Measurements from ENCODE around the gene C3orf18.

C3orf18 gene

GRCh38 chr3:50551054-50551659, 16.4 kb downstream of the C3orf18 start:
- no peak for DNase-seq (ENCODE audit: low spot score)

- DNase-seq (ENCODE audit: low spot score), result peak; percentile 74
Measured at GRCh38 chr3:50550079-50550736, 17.3 kb downstream of the C3orf18 start.

- no peak for DNase-seq (ENCODE audit: low spot score)
Measured at GRCh38 chr3:50549226-50549625, 18.3 kb downstream of the C3orf18 start.

DNA sequence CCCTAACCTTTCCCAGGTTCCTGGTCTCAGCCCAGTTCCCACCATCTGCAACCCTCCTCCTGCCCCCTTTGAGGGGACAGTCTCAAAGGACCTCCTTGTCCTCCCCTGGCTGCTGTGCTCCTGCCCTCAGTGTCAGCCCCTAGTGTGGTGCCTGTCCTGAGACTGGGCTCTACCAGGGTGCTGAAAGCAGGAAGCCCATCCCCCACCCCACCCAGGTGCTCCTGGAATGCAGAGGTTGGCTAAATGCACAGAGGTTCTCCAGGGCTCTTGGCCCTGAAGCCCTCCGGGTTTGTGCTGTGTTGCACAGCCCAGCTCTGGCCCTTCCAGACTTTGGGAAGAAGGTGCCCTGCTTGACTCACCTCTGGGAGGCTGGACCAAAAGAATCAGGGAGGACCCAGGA, 21.8 kb downstream of the C3orf18 start:
- no peak for DNase-seq (ENCODE audit: low spot score)

DNA sequence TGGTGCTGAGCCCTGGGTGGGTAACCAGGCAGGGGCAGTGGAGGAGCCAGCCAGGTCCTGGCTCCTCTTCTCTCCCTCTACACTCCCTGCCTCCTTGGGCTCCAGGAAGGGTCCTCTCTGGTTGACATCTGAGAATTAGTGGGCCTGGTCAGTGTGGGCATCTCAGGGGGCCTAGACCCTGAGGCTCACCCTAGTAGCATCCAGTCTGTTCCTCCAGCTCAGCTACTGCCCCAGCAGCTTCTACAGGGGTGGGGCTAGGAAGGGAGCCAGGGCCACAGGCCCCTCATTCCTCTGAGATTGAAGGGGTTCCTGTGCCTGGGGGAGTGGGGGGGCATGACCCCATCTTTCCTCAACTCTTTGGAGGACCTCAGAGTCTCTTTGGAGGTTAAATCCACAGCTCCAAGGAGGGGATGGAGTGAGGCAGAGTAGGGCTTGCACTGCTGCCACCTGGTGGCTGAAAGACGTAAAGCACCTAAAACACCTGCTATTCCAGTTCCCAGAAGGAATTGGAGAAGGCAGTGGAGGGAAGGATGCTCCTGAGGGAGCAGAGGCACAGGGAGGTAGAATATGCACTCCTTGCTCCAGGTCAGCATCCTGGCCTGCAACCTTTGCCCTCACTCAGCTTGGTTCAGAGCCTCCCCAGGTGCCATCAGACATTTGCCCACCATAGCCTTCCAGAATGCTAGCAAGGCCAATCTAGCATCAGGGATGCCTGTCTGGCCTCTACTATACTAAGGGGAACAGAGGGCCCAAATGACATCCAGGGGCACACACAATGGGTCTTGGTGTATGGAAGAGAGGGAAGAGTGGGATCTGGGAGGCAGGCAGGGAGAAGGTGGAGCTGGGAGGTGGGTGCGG, 25.1 kb downstream of the C3orf18 start:
- peak; percentile 93 for DNase-seq (ENCODE audit: low spot score)

DNA sequence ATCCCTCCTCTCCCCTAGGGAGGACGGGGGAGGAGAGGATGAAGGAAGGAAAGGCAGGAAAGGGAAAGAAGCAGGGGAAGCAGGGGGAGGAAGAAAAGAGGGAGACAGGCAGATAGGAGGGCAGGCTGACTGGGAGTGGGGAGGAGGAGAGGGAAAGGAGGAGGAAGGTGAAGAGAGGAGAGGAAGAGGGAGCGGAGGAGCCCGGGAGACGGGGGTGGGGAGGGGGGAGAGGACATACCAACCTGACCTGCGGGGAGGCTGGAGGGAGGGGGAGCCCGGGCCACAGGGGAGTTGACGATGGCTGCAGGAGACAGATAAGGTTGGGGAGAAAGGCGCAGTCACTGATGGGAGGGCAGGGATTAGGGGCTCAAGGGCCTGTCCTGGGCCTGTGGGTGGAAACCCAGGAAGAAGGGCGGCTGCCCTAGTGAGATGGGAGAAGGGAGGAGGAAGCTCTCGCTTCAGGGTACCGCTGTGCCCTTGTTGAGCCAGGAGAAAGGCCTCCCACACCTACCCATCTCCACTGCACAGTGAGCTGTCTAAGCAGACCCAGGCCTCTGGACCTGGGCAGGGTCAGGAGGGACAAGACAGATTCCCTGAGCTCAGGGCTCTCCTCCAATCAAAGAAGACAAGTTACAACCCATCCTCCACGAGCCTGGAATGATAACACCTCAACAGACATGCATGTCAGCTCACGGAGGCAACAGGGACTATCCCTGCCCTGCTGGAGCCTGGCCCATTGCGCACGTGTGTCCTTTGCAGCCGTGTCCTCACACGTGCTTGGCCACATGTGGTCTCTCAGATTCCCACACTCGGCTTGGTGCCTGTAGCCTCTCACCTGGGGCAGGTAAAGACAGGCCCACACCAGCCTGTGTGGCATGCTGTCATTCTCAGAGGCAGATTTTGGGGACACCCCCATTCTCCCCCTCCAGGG, 27.9 kb downstream of the C3orf18 start:
- DNase-seq (ENCODE audit: low spot score), result no peak

GRCh38 chr3:50537421-50538129, 30.0 kb downstream of the C3orf18 start:
- DNase-seq (ENCODE audit: low spot score), result no peak

DNA sequence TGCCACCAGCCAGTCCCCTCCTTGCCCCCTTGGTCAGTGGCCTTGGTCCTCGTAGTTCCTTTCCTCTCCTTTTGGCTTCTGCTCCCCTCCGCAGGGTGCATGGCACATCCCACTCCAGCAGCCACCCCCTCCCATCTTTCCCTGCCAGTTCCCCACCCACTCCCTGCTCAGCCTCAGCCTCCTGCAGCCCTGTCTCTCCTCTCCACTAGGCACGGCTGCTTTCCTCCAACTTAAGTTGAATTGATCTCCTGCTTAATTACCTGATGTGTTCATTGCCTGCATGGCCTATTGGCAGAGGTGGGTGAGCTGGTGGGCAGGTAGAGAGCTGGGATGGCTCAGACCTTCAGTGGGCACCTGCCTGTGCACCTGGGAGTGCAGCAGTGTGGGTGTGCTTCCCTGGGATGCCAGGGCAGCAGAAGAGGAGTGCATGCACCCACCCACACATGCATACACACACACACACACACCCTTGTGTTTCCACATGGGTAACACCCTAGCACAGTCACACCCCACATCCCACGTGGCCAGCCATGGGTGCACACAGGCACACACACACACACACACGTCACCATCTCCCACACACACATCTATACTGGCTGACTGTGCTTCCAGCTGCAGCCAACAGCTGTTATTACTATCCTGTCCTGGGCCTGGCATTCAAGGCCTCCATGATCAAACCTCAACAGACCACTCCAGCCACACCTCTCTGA, 30.9 kb downstream of the C3orf18 start:
- DNase-seq (ENCODE audit: low spot score), result no peak

GRCh38 chr3:50534681-50535330, 32.7 kb downstream of the C3orf18 start:
- no peak for DNase-seq (ENCODE audit: low spot score)

DNA sequence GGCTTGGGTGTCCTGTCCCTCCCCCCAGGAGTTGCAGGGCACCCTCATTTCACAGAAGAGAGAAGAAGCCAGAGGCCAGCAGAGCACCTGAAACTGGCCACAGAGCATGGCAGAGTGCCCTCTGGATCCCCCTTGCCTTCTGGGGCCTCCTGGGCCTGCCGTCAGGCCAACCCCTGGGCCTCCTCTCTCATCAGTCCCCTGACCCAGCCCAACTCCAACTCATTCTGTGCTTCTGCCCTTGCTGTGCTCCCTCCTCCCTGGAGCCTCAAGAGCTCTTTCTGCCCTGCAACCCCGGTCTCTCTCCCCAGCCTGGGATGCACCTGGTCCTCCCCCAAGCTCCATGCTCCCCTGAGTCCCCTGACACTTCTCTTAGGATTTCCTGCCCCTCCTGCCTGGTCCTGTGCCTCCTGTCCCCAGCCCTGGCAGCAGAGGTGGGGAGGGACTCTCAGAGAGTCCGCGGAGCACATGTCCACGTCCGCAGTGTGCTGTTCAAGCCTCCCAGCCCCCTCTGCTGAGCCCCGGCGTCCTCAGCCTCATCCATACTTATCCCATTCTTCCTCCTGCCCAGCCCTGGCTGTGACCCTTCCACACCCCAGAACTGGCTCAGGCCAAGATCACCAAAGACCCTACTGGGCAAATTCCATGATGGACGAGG, 33.6 kb downstream of the C3orf18 start:
- no peak for DNase-seq (ENCODE audit: low spot score)

DNA sequence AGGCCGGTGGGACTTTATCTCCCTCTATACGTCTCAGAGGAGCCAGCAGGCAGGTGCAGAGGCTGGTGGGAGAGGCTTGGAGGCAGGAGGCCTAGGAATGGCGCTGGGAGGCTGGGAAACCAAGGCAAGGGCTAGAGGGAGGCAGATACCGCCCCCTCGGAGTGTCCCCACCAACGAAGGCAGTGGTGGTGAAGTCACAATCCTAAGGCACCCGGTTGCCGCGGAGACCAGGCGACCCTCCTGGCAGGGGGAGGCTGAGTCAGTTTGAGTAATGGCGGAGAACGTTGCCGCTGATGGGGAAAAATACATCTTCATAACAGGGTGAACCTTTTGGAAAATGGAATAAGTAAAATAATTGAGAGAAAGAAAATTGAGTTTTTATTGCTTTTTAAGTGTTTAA, 34.2 kb downstream of the C3orf18 start:
- no peak for DNase-seq (ENCODE audit: low spot score)

- peak; percentile 62 for DNase-seq (ENCODE audit: low spot score)
Measured at GRCh38 chr3:50532062-50532705, 35.4 kb downstream of the C3orf18 start.

DNA sequence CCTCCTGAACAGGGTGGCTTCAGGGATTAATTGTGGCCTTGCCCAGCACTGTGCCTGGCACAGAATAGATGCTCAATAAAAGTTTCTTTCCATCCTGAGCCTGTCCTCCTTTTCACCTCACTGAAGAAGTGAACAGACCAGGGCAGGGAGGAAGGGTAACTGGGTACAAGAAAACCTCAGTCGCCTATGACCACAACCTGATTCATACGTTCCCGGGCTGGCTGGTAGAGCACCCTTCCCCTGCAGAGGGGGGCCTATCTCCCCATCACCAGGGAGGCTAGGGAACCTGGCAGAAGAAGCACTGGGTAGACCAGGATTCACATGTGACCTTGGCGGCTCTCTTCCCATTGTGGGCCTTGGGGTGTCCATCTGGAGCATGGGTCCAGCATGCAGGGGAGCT, 36.3 kb downstream of the C3orf18 start:
- DNase-seq (ENCODE audit: low spot score), result no peak

DNA sequence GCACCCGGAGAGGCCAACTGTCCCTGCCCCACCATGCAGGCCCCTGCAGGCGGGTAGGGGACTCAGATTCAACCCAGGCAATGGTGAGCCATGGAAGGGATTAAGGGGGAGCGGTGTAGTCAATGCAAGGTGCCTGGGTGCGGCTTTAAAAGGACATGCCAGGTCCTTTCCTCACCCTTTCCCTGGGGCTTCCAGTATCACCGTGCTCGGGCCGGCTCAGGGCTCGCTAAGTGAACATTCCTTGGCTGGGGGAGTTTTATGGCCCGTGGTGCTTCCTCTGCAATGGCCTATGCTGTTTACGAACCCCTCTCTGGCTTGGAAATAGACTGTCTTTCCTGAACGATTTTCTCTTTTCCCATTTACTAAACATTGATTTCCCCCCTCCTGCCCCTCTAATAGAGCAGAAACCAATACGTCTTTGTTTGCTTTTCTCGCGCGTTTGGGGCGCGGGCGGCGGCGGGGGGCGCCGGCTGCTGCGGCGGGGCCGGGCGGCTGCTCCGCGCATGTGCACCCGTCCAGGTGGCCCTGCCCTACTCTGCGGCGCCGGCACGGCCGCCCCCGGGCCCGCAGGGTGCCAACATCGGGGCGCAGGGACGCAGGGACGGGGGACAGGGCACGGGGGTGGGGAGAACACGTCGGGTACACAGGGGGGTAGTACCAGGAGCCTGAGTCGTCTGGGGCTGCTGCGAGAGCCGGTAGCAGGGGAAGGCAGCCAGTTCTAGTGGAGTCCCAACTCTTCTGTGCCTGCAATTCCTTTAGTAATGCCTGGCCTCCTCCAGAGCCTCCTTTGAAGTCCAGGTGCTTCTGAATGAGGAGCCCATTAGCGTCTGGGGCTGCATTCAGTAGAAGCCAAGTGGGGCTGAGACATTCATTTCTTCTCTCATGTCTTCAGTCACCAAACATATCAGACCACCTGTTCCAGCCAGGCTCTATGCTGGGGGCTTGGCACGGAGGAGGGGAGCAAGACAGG, 37.3 kb downstream of the C3orf18 start:
- no peak for DNase-seq (ENCODE audit: low spot score)

DNA sequence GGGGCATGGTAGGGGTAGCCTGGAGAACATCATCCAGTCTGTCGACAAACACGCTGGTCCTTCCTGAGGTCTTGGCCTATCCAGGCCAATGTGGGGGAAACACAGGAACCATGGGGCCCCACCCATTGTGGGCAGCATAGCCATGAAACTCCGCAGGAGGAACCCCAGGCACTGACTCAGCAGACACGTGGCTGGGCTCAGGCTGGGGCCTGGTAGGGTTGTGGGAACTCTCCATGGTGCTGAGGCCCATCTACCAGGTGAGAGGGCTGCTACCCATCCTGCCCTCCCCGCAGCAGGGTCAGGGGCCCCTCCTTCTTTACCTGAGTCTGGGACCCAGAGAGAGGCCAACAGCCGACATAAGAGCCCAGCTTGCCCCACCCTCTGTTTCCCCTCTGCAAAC, 41.6 kb downstream of the C3orf18 start:
- DNase-seq (ENCODE audit: low spot score), result peak; percentile 40

- no peak for DNase-seq (ENCODE audit: low spot score)
Measured at GRCh38 chr3:50525191-50525910, 42.2 kb downstream of the C3orf18 start.

DNA sequence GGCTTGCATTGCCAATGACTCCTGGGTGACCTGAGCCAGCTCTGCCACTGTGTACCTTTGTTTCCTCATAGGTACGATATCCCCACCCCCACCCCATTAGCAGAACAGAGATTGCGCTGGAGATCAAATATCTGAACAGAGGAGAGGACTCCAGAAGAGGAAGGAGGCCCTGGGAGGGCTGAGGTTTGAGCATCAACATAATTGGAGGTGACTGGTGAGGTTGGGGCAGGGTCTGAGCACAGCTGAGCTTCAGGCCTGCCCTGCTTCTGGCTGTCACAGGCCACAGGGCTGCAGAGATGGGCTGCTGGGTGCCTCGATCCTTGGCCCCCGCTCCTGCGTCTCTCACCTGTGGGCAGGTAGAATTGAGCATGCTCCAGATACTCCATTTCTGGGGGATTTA, 42.8 kb downstream of the C3orf18 start:
- no peak for DNase-seq (ENCODE audit: low spot score)
